HepG2 (cell line): ENCODE data around the gene SYCP2. TPM values are rescaled to one million over a fixed set of nuclear protein-coding genes. Genes with fewer than 3 reads are reported as not detected.

Experiments used
- ATAC-seq: fragments of 200-7000 bp; cut with Tn5 transposase; 3 replicates; pipeline ENCODE4 v1.9.1; 2020; ENCODE audit warnings: mild to moderate bottlenecking, moderate library complexity
- BruUV-seq: library from RNA; stranded (reverse); fragments of 400-500 nt; replicated peaks from 2 replicates; lab custom pipeline; 2021; lab: Mats Ljungman, UMichigan
- CTCF ChIA-PET: fragments of 300-600 bp; formaldehyde crosslinking; extraction: SDS; loops from one replicate; lab custom pipeline; 2021; ENCODE audit warnings: low total read pairs, inconsistent platforms, low intra/inter-chr PET ratio; lab: Yijun Ruan, JAX
- POLR2A ChIA-PET: fragments of 350-600 bp; sonication (Branson Sonifier 250); formaldehyde crosslinking; loops from one replicate; lab custom pipeline; 2020; ENCODE audit warnings: antibody characterized with exemption, inconsistent platforms; lab: Yijun Ruan, JAX
- DNase-seq: peaks from one replicate; pipeline ENCODE4 v3.0.0-alpha.2; 2015; ENCODE audit warnings: low spot score
- FAIRE-seq: peaks from 3 replicates; lab custom pipeline; 2011; peaks lifted over from hg19 to GRCh38; lab: Jason Lieb, UNC
- H2AFZ ChIP-seq: one replicate; pipeline ENCODE4 v1.6.1; 2011; ENCODE audit warnings: low read length, inconsistent platforms
- H3K27ac ChIP-seq: fragments of 300-600 bp; 3 replicates; pipeline ENCODE4 v1.8.0; 2011; ENCODE audit warnings: mixed run types, mild to moderate bottlenecking, mixed read lengths, low read length, inconsistent platforms; ENCODE audit not compliant: insufficient read depth; ENCODE audit errors: extremely low read length
- H3K27me3 ChIP-seq, 2 experiments: fragments of 200-600 bp in 1 of 2; 2 replicates in 1 of 2; 3 replicates in 1 of 2; pipeline versions ENCODE4 v1.6.0 to v1.8.0; 2011; ENCODE audit warnings: low read length in 2 of 2, mild to moderate bottlenecking in 2 of 2, moderate library complexity in 2 of 2, inconsistent platforms in 1 of 2; ENCODE audit not compliant: insufficient read depth in 2 of 2, control insufficient read depth in 1 of 2
- H3K36me3 ChIP-seq, 2 experiments: fragments of 200-600 bp in 1 of 2; replicated peaks in 1 of 2; 2 replicates in 1 of 2; 3 replicates in 1 of 2; pipeline versions ENCODE4 v1.5.1 to v1.8.0; 2011; ENCODE audit warnings: low read length in 2 of 2, inconsistent platforms in 1 of 2; ENCODE audit not compliant: insufficient read depth in 2 of 2, control insufficient read depth in 1 of 2
- H3K4me1 ChIP-seq: 2 replicates; pipeline ENCODE4 v1.5.1; 2012; ENCODE audit warnings: low read length, inconsistent platforms; ENCODE audit not compliant: insufficient read depth
- H3K4me2 ChIP-seq: 2 replicates; pipeline ENCODE4 v1.6.0; 2011; ENCODE audit warnings: low read depth, low read length, inconsistent platforms
- H3K4me3 ChIP-seq, 3 experiments: fragments of 200-600 bp in 1 of 3; sonication (generic), shearing (Covaris generic) in 1 of 3; replicated peaks in 1 of 3; 2 replicates each; pipeline ENCODE4 v1.5.1; 2011 to 2016; ENCODE audit warnings: low read length in 3 of 3, inconsistent platforms in 2 of 3, low read depth in 2 of 3, mild to moderate bottlenecking in 2 of 3, control low read depth in 1 of 3, mixed read lengths in 1 of 3; ENCODE audit not compliant: insufficient read depth in 1 of 3
- H3K79me2 ChIP-seq: one replicate; pipeline ENCODE4 v1.6.1; 2011; ENCODE audit warnings: low read length, inconsistent platforms; ENCODE audit not compliant: insufficient read depth
- H3K9ac ChIP-seq: 2 replicates; pipeline ENCODE4 v1.6.0; 2011; ENCODE audit warnings: mild to moderate bottlenecking, low read depth, low read length, inconsistent platforms; ENCODE audit not compliant: insufficient read depth
- H3K9me3 ChIP-seq: 2 replicates; pipeline ENCODE4 v1.5.1; 2012; ENCODE audit warnings: mild to moderate bottlenecking, low read length
- H4K20me1 ChIP-seq: 2 replicates; pipeline ENCODE4 v1.6.0; 2011; ENCODE audit warnings: inconsistent platforms, mild to moderate bottlenecking, low read length, moderate library complexity; ENCODE audit not compliant: insufficient read depth
- BORCS8-MEF2B ChIP-seq: sonication (generic); formaldehyde crosslinking; IDR thresholded peaks from 2 replicates; pipeline ENCODE4 v1.8.0; 2022; ENCODE audit warnings: mild to moderate bottlenecking, missing genetic modification reagents
- IRX3 ChIP-seq: sonication (generic); formaldehyde crosslinking; IDR thresholded peaks from 2 replicates; pipeline ENCODE4 v1.8.1; 2023; ENCODE audit warnings: mild to moderate bottlenecking, low read depth, missing genetic modification reagents, borderline replicate concordance
- PAXIP1 ChIP-seq: sonication (generic); formaldehyde crosslinking; conservative IDR thresholded peaks from 2 replicates; pipeline ENCODE4 v1.4.0; 2020; ENCODE audit warnings: mild to moderate bottlenecking, missing genetic modification reagents, moderate library complexity
- PLRG1 ChIP-seq: fragments of 450-650 bp; conservative IDR thresholded peaks from 2 replicates; pipeline ENCODE4 v1.6.1; 2016
- SOX6 ChIP-seq, 2 experiments: fragments of 450-650 bp in 1 of 2; sonication (generic) in 1 of 2; formaldehyde crosslinking in 1 of 2; IDR thresholded peaks; 2 replicates each; pipeline versions ENCODE4 v1.4.0 to v1.6.1; 2017 to 2020; ENCODE audit warnings: antibody characterized with exemption in 1 of 2, mild to moderate bottlenecking in 1 of 2, missing genetic modification reagents in 1 of 2
- USF2 ChIP-seq, 2 experiments: sonication (generic) in 1 of 2; formaldehyde crosslinking in 1 of 2; IDR thresholded peaks; 2 replicates each; pipeline versions ENCODE4 v1.5.1 to v1.6.1; 2011 to 2020; ENCODE audit warnings: borderline replicate concordance in 1 of 2, low read depth in 1 of 2, low read length in 1 of 2, mild to moderate bottlenecking in 1 of 2, missing genetic modification reagents in 1 of 2, moderate library complexity in 1 of 2
- YY1 ChIP-seq: IDR thresholded peaks from 2 replicates; pipeline ENCODE4 v1.6.1; 2011; ENCODE audit warnings: low read length, low read depth, moderate library complexity, mild to moderate bottlenecking; ENCODE audit not compliant: insufficient read depth, insufficient replicate concordance
- ZBTB42 ChIP-seq: sonication (generic); formaldehyde crosslinking; IDR thresholded peaks from 2 replicates; pipeline ENCODE4 v1.5.0; 2020; ENCODE audit warnings: mild to moderate bottlenecking, missing genetic modification reagents
- ZMYM2 ChIP-seq: sonication (generic); formaldehyde crosslinking; IDR thresholded peaks from 2 replicates; pipeline ENCODE4 v1.8.0; 2022; ENCODE audit warnings: mild to moderate bottlenecking, missing genetic modification reagents
- ZNF160 ChIP-seq: sonication (generic); formaldehyde crosslinking; IDR thresholded peaks from 2 replicates; pipeline ENCODE4 v1.8.0; 2022; ENCODE audit warnings: mild to moderate bottlenecking, inconsistent platforms, missing genetic modification reagents
- ZNF44 ChIP-seq: sonication (generic); formaldehyde crosslinking; IDR thresholded peaks from 2 replicates; pipeline ENCODE4 v1.5.1; 2020; ENCODE audit warnings: mild to moderate bottlenecking, missing genetic modification reagents
- ZNF552 ChIP-seq: sonication (generic); formaldehyde crosslinking; IDR thresholded peaks from 2 replicates; pipeline ENCODE4 v1.9.0; 2022; ENCODE audit warnings: missing genetic modification reagents, mild to moderate bottlenecking, borderline replicate concordance
- WGBS: methylation state at CpG from one replicate; pipeline ENCODE4 v1.1.6; 2017; ENCODE audit warnings: low lambda C conversion rate; 5-methylcytosine and 5-hydroxymethylcytosine counted together
- in situ Hi-C: cut with HindIII; loops from 2 replicates; pipeline ENCODE4 v1.10.0; 2017; ENCODE audit warnings: low pct_unique_long_range_greater_than_20kb; ENCODE audit not compliant: extremely low pct_ligation_motif_present
- intact Hi-C: fragments of 100-400 bp; cut with micrococcal nuclease; formaldehyde crosslinking; loops from one replicate; pipeline ENCODE4 v1.10.0; 2022; ENCODE audit not compliant: unreplicated experiment
- polyA plus RNA-seq, 8 experiments: library from polyadenylated mRNA; depleted of rRNA in 3 of 8; stranded (reverse) in 7 of 8; unstranded in 1 of 8; fragments of >200 nt; fragmentation: Illumina TruSeq in 4 of 8; extraction: Trizol in 4 of 8; gene quantifications; 2 replicates each; pipeline versions ENCODE4 v1.2.1 to v1.2.3, GENCODE V29; 2011 to 2016; ENCODE audit warnings: low read depth in 4 of 8, missing spikeins in 1 of 8, mixed read lengths in 1 of 8; ENCODE audit not compliant: insufficient read depth in 1 of 8
- total RNA-seq, 5 experiments: library from RNA; depleted of rRNA; stranded (reverse); fragments of >200 nt; fragmentation: Illumina TruSeq; extraction: Trizol; gene quantifications; 2 replicates each; pipeline ENCODE4 v1.2.3, GENCODE V29; 2016; ENCODE audit warnings: low read depth in 1 of 5
- TF ChIP-seq, protein P1 (sequence below): sonication (generic); formaldehyde crosslinking; IDR thresholded peaks from 2 replicates; pipeline ENCODE4 v1.5.0; 2020; ENCODE audit warnings: missing genetic modification reagents, mild to moderate bottlenecking, borderline replicate concordance
- TF ChIP-seq, protein P2 (sequence below): sonication (generic); formaldehyde crosslinking; IDR thresholded peaks from 2 replicates; pipeline ENCODE4 v1.4.0; 2020; ENCODE audit warnings: mild to moderate bottlenecking, missing genetic modification reagents

The SYCP2 gene
- total and polyA plus RNA-seq, 2 of the 13 experiments (the other 11 are each of a cell fraction or from before 2014, with no cell fraction given): 0.07 to 0.24 TPM

GRCh38 chr20:59942245-59942644 is 8.8 kb upstream of the SYCP2 start (continued):
- TF ChIP-seq USF2 (IDR thresholded peaks at IDR 0.05; ENCODE audit: low read depth, low read length) (no peak), USF2 (CRISPR knock-in tag; IDR thresholded peaks at IDR 0.05; ENCODE audit: borderline replicate concordance) (no peak)

DNA sequence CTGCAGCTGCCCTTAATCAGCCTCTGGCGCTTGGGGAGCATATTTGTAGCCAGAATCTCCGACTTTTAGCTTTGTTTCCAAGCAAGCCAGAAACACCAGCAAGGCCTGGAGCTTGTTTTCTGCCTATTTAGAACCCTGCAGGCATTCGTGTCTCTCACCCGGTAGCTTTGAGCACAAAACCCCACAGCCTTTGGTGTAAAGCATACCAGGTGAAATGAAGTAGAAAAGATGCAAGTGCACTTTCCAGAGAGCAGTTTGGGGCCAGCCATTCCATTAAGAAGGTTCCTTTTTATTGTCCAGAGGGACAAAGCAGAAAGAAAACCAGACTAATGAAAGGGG is 7.5 kb upstream of the SYCP2 start:
- ChIA-PET POLR2A (interaction anchor here (0.8 to 2.1 kb wide), 5 partner anchors 8 to 19 kb away, joined by 4 to 14 read pairs (median 6); no protein-coding TSS in a partner anchor), CTCF (no interaction called here)
- Histone ChIP-seq H3K4me1 (peaks cover 29% of the 10 kb centered on the region), H3K9ac (peak overlapping the region; percentile 86), H4K20me1 (no peaks in the 10 kb centered on the region), H3K27ac (peak overlapping the region; percentile 90), H3K79me2 (peaks cover 11% of the 10 kb centered on the region), H2AFZ (peak overlapping the region; percentile 86), H3K9me3 (no peaks in the 10 kb centered on the region), H3K4me3 (peak overlapping the region; percentile 77 to 91 (median 91)), H3K27me3 (no peaks in the 10 kb centered on the region; a peak in 1 of 5 replicates), H3K4me2 (peak overlapping the region; percentile 84), H3K36me3 (peaks cover 8 to 17% of the 10 kb centered on the region in 2 experiments; a peak in 4 of 5 replicates)
- 0% methylated on average over 4 of the region's 4 CpGs for WGBS
- DNase-seq (no peak), FAIRE-seq (no peak), ATAC-seq (no peak; the same call in 2 of the 3 replicates)
- in situ Hi-C loops (no loop called here), intact Hi-C loops (no loop called here)
- BruUV-seq: no TSS peak
- no peak for TF ChIP-seq ZNF552
- TF ChIP-seq, protein P1, sequence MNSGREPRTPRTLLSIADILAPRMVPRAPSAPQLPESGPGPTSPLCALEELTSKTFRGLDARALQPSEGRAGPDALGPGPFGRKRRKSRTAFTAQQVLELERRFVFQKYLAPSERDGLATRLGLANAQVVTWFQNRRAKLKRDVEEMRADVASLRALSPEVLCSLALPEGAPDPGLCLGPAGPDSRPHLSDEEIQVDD (CRISPR knock-in tag): no peak
- no peak for TF ChIP-seq ZNF44 (CRISPR knock-in tag)
- TF ChIP-seq ZBTB42 (CRISPR knock-in tag): no peak
- no peak for TF ChIP-seq ZNF160
- no peak for TF ChIP-seq YY1
- TF ChIP-seq, protein P2, sequence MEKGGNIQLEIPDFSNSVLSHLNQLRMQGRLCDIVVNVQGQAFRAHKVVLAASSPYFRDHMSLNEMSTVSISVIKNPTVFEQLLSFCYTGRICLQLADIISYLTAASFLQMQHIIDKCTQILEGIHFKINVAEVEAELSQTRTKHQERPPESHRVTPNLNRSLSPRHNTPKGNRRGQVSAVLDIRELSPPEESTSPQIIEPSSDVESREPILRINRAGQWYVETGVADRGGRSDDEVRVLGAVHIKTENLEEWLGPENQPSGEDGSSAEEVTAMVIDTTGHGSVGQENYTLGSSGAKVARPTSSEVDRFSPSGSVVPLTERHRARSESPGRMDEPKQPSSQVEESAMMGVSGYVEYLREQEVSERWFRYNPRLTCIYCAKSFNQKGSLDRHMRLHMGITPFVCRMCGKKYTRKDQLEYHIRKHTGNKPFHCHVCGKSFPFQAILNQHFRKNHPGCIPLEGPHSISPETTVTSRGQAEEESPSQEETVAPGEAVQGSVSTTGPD: 0 out of 2 replicates have a peak, but pooled peaks have one; percentile 30
- TF ChIP-seq ZMYM2: peak; percentile 40; the same call in 1 of the 2 replicates
- no peak for TF ChIP-seq PLRG1
- TF ChIP-seq PAXIP1 (CRISPR knock-in tag): 0 out of 2 replicates have a peak, but pooled peaks have one; percentile 2
- TF ChIP-seq IRX3 (CRISPR knock-in tag): peak; percentile 7; the same call in 1 of the 2 replicates
- no peak for TF ChIP-seq SOX6 (IDR thresholded peaks at IDR 0.05)
- 0 out of 2 replicates have a peak, but pooled peaks have one; percentile 7 for TF ChIP-seq SOX6 (CRISPR knock-in tag; IDR thresholded peaks at IDR 0.05)
- TF ChIP-seq BORCS8-MEF2B: peak; percentile 10; the same call in 1 of the 2 replicates
